ENCODE measurements around the gene MYO9B. TPM values are rescaled to one million over a fixed set of nuclear protein-coding genes. Genes with fewer than 3 reads are reported as not detected.

The MYO9B gene
- total and polyA plus RNA-seq, 2 of the 13 experiments (the other 11 are each of a cell fraction or from before 2014, with no cell fraction given), result 18.0 to 18.3 TPM

DNA sequence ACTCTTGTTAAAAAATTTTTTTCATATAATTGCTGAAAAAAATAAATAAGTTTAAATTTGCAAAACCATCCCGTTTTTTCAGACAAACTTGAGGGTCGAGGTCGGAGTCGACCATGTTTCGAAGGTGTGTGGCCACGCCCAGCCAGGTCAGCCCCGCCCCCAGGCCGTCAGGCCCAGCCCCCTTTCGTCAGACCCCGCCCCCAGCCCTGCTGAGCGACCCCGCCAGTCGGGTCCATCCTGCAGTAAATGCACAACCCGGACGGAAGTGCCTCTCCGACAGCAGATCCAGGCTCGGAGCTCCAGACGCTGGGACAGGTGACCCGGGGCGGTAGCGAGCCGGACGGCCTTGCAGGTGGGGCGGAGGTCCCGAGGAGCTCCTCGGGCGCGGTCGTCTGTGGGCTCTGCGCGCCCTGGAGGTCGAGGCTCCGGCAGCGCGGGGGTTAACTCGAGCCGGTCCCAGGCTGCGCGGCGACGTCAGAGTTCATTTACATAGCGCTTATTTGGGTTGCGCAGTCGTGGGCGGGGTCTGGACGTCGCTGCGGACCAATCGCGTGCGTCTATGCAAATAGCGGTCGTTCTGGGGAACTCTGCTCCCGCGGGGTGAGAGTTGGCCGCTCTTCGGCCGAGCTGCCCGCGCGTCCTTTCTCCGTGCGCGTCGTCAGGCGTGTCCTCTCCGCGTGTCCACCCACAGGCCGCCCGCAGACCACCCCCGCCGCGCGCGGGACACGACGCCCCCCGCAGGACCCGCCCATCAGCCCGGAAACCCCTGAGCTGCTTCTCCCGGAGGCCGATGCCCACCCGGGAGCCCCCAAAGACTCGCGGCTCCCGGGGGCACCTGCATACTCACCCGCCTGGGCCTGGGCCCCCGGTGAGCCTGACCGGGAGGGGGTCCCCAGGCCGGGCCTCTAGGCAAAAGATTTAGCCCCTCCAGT lies 150.7 kb downstream of the MYO9B start, which contains the start of gene OCEL1 (continued):
- TF ChIP-seq NFYC (CRISPR knock-in tag; IDR thresholded peaks at IDR 0.05) (peak; percentile 71), ZBTB37 (CRISPR knock-in tag; IDR thresholded peaks at IDR 0.05) (no peak), SOX6 (IDR thresholded peaks at IDR 0.05) (no peak), SOX6 (CRISPR knock-in tag; IDR thresholded peaks at IDR 0.05) (peak; percentile 62), ZNF446 (CRISPR knock-in tag; IDR thresholded peaks at IDR 0.05) (no peak), ZNF737 (CRISPR knock-in tag; IDR thresholded peaks at IDR 0.05; ENCODE audit: borderline replicate concordance) (0 out of 2 replicates have a peak, but pooled peaks have one; percentile 53), CREBL2 (CRISPR knock-in tag; IDR thresholded peaks at IDR 0.05; ENCODE audit: borderline replicate concordance) (0 out of 2 replicates have a peak, but pooled peaks have one; percentile 16), SMARCE1 (IDR thresholded peaks at IDR 0.05; ENCODE audit: borderline replicate concordance) (no peak), CCDC6 (CRISPR knock-in tag; IDR thresholded peaks at IDR 0.05) (peak; percentile 82; the same call in 1 of the 2 replicates), ONECUT2 (CRISPR knock-in tag; IDR thresholded peaks at IDR 0.05) (no peak), NFKB2 (CRISPR knock-in tag; IDR thresholded peaks at IDR 0.05; ENCODE audit: borderline replicate concordance) (peak; percentile 58; the same call in 1 of the 2 replicates), ZC3H4 (CRISPR knock-in tag; IDR thresholded peaks at IDR 0.05; ENCODE audit: borderline replicate concordance) (no peak), HOXA9 (CRISPR knock-in tag; IDR thresholded peaks at IDR 0.05; ENCODE audit: borderline replicate concordance) (peak; percentile 49; the same call in 1 of the 2 replicates), CBX2 (IDR thresholded peaks at IDR 0.05; ENCODE audit: low read depth, low read length) (no peak), CBX2 (CRISPR knock-in tag; IDR thresholded peaks at IDR 0.05; ENCODE audit: low read depth) (no peak), HNRNPLL (IDR thresholded peaks at IDR 0.05; ENCODE audit: low read depth, low read length, poor library complexity, severe bottlenecking) (peak; percentile 60), ZBTB46 (CRISPR knock-in tag; IDR thresholded peaks at IDR 0.05; ENCODE audit: borderline replicate concordance) (no peak)
- TF ChIP-seq, protein P1, sequence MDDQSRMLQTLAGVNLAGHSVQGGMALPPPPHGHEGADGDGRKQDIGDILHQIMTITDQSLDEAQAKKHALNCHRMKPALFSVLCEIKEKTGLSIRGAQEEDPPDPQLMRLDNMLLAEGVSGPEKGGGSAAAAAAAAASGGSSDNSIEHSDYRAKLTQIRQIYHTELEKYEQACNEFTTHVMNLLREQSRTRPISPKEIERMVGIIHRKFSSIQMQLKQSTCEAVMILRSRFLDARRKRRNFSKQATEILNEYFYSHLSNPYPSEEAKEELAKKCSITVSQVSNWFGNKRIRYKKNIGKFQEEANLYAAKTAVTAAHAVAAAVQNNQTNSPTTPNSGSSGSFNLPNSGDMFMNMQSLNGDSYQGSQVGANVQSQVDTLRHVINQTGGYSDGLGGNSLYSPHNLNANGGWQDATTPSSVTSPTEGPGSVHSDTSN (CRISPR knock-in tag; IDR thresholded peaks at IDR 0.05; ENCODE audit: borderline replicate concordance), result no peak
- TF ChIP-seq, protein P2, sequence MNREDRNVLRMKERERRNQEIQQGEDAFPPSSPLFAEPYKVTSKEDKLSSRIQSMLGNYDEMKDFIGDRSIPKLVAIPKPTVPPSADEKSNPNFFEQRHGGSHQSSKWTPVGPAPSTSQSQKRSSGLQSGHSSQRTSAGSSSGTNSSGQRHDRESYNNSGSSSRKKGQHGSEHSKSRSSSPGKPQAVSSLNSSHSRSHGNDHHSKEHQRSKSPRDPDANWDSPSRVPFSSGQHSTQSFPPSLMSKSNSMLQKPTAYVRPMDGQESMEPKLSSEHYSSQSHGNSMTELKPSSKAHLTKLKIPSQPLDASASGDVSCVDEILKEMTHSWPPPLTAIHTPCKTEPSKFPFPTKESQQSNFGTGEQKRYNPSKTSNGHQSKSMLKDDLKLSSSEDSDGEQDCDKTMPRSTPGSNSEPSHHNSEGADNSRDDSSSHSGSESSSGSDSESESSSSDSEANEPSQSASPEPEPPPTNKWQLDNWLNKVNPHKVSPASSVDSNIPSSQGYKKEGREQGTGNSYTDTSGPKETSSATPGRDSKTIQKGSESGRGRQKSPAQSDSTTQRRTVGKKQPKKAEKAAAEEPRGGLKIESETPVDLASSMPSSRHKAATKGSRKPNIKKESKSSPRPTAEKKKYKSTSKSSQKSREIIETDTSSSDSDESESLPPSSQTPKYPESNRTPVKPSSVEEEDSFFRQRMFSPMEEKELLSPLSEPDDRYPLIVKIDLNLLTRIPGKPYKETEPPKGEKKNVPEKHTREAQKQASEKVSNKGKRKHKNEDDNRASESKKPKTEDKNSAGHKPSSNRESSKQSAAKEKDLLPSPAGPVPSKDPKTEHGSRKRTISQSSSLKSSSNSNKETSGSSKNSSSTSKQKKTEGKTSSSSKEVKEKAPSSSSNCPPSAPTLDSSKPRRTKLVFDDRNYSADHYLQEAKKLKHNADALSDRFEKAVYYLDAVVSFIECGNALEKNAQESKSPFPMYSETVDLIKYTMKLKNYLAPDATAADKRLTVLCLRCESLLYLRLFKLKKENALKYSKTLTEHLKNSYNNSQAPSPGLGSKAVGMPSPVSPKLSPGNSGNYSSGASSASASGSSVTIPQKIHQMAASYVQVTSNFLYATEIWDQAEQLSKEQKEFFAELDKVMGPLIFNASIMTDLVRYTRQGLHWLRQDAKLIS (CRISPR knock-in tag; IDR thresholded peaks at IDR 0.05), result no peak
